GM06990 (cell line): ENCODE results near the gene LDOC1.
"Not testable (repeated sequence)": the region's sequence is repeated elsewhere in the genome, so short reads cannot be mapped to it uniquely, and the experiment has no call there.

Experiments
- DNase-seq: peaks from one replicate; pipeline ENCODE4 v3.0.0-alpha.2; 2011; ENCODE audit not compliant: insufficient read length; ENCODE audit errors: extremely low read depth
- H3K27me3 ChIP-seq: replicated peaks from 2 replicates; pipeline ENCODE4 v1.6.0; 2011; ENCODE audit warnings: low read length; ENCODE audit not compliant: control insufficient read depth, insufficient read depth
- H3K36me3 ChIP-seq: 2 replicates; pipeline ENCODE4 v1.5.1; 2011; ENCODE audit warnings: low read length; ENCODE audit not compliant: control insufficient read depth, insufficient read depth
- H3K4me3 ChIP-seq: replicated peaks from 2 replicates; pipeline ENCODE4 v1.5.1; 2011; ENCODE audit warnings: low read depth, mild to moderate bottlenecking, control low read depth, low read length
- TF ChIP-seq, protein P1 (sequence below): IDR thresholded peaks from 2 replicates; pipeline ENCODE4 v1.5.1; 2011; ENCODE audit warnings: low read length, control low read depth, mild to moderate bottlenecking, inconsistent platforms; ENCODE audit not compliant: insufficient read depth, poor library complexity, severe bottlenecking

LDOC1 gene

DNA sequence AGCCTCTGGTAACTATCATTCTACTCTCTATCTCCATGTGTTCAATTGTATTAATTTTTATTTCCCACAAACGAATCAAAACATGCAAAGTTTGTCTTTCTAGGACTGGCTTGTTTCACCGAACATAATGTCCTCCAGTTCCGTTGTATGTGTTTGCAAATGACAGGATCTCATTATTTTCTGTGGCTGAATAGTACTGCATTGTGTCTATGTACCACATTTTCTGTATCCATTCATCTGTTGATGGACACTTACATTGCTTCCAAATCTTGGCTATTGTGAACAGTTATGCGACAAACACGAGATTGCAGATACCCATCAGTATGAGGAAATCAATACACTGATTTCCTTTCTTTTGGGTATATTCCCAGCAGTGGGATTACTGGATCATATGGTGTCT, 8.4 kb upstream of the LDOC1 start:
- Histone ChIP-seq H3K4me3 (no peak overlapping the region), H3K27me3 (no peaks in the 10 kb centered on the region), H3K36me3 (no peaks in the 10 kb centered on the region)
- no peak for DNase-seq
- TF ChIP-seq, protein P1, sequence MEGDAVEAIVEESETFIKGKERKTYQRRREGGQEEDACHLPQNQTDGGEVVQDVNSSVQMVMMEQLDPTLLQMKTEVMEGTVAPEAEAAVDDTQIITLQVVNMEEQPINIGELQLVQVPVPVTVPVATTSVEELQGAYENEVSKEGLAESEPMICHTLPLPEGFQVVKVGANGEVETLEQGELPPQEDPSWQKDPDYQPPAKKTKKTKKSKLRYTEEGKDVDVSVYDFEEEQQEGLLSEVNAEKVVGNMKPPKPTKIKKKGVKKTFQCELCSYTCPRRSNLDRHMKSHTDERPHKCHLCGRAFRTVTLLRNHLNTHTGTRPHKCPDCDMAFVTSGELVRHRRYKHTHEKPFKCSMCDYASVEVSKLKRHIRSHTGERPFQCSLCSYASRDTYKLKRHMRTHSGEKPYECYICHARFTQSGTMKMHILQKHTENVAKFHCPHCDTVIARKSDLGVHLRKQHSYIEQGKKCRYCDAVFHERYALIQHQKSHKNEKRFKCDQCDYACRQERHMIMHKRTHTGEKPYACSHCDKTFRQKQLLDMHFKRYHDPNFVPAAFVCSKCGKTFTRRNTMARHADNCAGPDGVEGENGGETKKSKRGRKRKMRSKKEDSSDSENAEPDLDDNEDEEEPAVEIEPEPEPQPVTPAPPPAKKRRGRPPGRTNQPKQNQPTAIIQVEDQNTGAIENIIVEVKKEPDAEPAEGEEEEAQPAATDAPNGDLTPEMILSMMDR: no peak

DNA sequence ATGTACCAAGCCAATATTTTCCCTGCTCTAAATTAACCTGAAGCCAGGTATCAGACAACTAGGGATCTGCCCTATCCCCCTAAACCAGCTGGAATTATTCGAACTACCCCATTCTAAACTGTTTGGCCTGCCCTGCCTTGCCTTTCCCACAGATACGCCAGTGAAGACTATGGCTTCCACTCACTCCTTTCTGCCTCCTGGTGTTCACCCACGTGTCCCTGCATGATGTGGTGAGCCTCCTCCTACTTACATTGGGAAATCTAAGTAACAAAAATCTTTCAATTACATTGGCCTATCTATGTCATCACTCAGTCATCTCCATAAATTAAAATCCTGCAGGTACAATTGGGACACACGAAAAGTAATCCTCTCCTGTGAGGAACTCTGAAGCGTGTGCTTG, 6.1 kb upstream of the LDOC1 start:
- DNase-seq: no peak
- no peak overlapping the region for H3K4me3 ChIP-seq
- H3K36me3 ChIP-seq: no peaks in the 10 kb centered on the region
- TF ChIP-seq, protein P1: no peak
- no peaks in the 10 kb centered on the region for H3K27me3 ChIP-seq

DNA sequence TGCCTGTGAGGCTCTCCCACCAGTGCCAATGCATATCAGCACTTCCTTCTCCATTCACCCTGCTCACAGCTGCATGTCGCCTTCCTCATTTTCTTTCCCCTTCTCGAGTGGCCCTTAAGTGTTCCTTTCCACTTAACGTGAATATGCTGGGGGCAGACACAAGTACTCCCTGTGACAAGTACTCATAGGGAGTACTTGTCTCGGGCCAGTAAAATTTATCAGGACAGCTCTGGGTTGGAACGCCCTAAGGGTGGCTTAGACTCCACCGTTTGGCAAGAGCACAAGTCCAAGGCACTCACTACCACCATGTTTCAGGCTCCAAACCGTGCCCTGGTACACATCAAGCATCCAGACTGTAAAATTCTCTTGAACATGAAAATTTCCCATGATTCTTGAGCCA, 3.9 kb upstream of the LDOC1 start:
- DNase-seq: no peak
- Histone ChIP-seq H3K4me3 (no peak overlapping the region), H3K27me3 (no peaks in the 10 kb centered on the region), H3K36me3 (no peaks in the 10 kb centered on the region)
- TF ChIP-seq, protein P1: no peak

DNA sequence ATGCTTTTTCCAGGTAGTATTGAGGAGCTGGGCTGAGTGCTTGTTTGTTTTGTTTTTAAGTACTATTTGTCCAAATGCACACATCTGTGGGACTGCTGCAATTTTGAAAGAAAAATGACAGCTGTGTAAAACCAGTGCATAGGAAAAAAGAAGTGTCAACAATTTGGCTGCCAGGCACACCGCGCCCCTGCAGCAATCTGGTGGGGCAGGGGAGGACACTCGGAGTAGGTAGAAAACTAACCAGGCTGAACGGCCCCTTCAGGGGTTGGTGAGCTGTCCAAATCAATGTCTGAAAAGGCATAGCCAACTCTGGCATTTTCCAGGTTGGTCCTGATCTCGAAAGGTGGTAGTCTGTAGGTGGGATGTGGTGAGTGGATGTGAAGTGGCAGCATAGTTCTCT, 1.1 kb downstream of the LDOC1 start:
- no peaks in the 10 kb centered on the region for H3K36me3 ChIP-seq
- H3K4me3 ChIP-seq: no peak overlapping the region
- TF ChIP-seq, protein P1: no peak
- no peak for DNase-seq
- no peaks in the 10 kb centered on the region for H3K27me3 ChIP-seq

DNA sequence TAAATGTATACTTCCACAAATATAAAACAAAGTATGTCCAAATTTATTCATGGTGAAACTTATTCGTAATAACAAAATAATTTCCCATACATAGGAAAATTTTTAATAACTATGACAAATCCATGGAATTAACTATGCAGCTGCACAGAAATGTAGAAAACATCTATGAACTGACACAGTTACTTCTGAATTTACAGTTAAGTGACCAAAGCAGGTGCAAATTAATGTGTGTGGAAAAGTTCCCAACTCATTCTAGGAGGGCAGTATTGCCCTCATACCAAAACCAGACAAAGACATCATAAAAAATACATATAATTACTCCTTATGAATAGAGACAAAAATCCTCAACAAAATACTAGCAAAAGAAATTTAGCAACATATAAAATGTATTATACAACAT, 12.5 kb downstream of the LDOC1 start:
- TF ChIP-seq, protein P1: no peak
- DNase-seq: no peak
- Histone ChIP-seq H3K36me3 (no peaks in the 10 kb centered on the region), H3K27me3 (no peaks in the 10 kb centered on the region), H3K4me3 (no peak overlapping the region)

DNA sequence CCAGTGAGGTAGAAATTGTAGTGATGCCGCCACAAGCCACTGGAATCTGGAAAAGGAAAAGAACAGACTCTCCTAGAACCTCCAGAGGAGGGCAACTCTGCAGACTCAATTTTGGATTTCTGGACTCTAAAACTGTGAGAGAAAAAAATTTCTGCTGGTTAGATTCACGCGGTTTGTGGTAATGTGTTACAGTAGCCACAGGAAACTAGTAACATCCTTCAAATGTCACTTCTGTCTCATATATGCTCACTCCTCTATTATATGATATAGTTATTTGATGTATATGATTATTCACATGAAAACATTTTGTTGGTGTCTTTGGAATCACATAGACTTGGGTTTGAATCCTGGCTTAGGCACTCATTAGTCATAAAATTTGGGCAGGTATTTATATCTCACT, 18.8 kb downstream of the LDOC1 start:
- TF ChIP-seq, protein P1: no peak
- no peaks in the 10 kb centered on the region for H3K36me3 ChIP-seq
- DNase-seq: no peak
- H3K4me3 ChIP-seq: no peak overlapping the region
- no peaks in the 10 kb centered on the region for H3K27me3 ChIP-seq

DNA sequence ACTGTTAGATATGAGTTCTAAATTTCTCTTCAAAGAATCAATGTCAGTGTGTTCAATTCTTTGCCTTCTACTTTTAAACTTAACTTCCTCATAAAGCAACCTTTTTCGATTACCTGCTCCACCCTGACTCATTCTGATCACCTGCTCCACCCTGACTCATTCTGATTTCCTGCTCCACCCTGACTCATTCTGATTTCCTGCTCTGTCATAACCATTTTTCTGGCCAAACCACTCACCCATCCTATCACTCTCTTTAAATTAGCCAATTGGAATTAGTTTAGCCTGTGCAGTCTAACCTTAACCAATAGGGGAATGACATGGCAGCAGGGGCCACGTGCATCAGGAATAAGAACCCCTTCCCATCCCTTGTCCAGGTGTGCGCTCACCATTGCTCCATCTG, 21.7 kb downstream of the LDOC1 start:
- H3K4me3 ChIP-seq, DNase-seq, H3K27me3 ChIP-seq, H3K36me3 ChIP-seq: not testable (repeated sequence)
